IPS-18c (cell line): Measurements from ENCODE around the gene CCZ1.
"Not testable (repeated sequence)": the region's sequence is repeated elsewhere in the genome, so short reads cannot be mapped to it uniquely, and the experiment has no call there.

ENCODE experiments used
- H3K4me3 ChIP-seq: 2 replicates; pipeline ENCODE4 v1.7.0; 2013; ENCODE audit warnings: low read depth, mild to moderate bottlenecking, low read length, moderate library complexity; ENCODE audit not compliant: insufficient read depth
- H3K9me3 ChIP-seq: one replicate; pipeline ENCODE4 v1.6.1; 2013; ENCODE audit warnings: mild to moderate bottlenecking, low read length, moderate library complexity; ENCODE audit not compliant: control insufficient read depth, insufficient read depth

Gene CCZ1

DNA sequence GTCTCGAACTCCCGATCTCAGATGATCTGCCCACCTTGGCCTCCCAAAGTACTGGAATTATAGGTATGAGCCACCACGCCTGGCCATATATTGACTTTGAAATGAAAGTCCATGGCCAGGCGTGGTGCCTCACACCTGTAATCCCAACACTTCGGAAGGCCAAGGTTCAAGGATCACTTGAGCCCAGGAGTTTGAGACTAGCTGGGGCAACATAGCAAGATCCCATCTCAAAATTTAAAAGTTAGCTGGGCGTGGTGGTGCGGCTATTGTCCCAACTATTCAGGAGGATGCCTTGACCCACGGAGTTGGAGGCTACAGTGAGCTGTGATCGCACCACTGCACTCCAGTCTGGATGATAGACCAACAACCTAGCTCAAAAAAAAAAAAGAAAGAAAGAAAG is 6.0 kb upstream of the CCZ1 start:
- H3K9me3 ChIP-seq = no peaks in the 10 kb centered on the region

DNA sequence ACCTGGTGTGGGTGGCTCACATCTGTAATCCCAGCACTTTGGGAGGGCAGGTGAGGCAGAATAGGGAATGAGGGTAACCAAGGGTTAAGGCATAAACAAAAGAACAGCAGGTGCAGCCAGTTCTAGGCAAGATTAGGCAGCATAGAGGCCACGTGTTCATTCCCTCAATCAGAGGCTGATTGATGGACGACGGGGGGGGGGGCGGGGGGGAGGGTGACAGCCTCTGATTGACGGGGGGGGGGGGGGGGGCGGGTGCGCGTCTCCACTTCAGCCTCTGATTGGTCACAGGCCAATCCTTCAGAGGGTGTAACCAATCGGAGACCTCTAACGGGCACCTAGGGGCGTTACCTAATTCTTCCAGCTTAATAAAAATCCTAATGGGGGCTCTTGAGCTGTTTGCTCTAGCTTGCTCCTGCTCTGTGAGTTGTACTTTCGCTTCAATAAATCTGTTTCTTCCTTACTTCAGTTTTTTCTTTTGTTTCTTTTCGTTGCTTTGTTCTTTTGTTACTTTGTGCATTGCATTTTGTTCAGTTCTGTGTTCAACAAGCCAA is 1.1 kb upstream of the CCZ1 start:
- not testable (repeated sequence) for H3K4me3 ChIP-seq, H3K9me3 ChIP-seq

More for the DNA sequence above, 6.0 kb upstream of the CCZ1 start:
- H3K4me3 ChIP-seq = no peak overlapping the region

DNA sequence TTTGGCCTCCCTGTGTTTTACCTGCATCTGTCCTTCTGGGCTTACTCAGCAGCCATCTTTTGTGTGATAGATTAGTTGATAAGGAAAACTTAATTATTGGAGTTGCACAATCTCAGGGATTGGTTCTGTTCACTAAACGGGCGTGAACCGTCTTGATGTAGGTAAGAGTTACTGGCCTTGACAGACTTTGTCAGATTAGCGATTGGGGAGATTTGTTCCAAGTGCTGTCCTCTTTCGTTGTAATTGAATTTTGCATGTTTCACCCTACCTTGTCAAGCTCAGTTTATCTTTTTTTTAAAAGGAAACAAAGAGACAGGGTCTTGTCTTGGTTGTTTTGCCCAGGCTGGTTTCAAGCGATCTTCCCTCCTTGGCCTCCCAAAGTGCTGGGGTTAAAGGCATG is 4.5 kb downstream of the CCZ1 start:
- not testable (repeated sequence) for H3K4me3 ChIP-seq, H3K9me3 ChIP-seq

DNA sequence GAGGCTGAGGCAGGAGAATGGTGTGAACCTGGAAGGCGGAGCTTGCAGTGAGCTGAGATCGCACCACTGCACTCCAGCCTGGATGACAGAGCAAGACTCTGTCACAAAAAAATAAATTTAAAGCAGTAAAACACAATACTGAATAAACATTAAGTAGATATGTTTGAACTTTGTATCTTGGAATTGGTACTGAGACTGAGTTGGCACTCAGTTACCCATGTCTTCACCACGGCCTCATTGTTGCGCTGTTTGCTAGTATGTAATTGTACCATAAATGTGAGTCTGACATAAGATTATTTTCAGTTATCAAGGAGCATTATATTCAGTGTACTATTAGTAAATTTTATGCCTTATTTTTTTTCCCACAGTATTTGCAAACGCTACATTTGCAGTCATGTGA is 6.2 kb downstream of the CCZ1 start:
- not testable (repeated sequence) for H3K9me3 ChIP-seq, H3K4me3 ChIP-seq

DNA sequence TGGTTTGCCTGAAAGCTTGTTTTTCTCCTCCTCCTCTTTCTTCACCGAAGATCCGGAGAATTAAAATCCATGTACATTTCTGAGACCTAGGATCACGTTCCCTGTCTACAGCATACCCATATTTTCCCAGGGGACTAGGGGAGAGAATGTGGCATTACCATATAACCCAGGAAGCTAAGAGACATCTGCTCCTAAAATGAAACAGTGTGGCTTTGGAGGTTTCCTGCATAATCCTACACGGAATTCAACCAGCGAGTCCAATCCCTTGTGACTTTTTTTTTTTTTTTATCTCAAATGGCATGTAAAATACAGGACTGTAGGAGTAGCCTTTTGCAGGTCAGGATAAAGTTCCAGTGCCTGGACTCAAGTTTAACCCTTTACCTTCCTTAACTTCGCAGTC is 10.3 kb downstream of the CCZ1 start:
- not testable (repeated sequence) for H3K9me3 ChIP-seq, H3K4me3 ChIP-seq

DNA sequence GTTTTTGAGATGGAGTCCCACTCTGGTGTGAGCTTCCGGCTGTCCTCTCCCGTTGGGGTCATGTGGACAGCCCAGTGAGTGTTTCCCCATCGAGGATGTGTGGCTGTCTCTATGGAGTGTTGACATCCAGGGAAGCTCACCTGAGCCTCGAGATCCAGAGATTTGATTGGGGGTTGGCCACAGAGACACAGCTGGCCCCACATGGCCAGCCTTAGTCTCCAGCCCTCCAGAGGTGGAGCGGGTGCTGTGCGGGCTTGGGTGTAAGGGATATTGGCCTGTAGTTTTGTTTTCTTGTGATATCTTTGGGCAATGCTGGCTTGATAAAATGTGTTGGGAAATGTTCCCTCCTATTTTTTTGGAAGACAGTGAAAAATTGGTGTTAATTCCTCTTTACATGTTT is 18.0 kb downstream of the CCZ1 start:
- H3K9me3 ChIP-seq, H3K4me3 ChIP-seq: not testable (repeated sequence)

DNA sequence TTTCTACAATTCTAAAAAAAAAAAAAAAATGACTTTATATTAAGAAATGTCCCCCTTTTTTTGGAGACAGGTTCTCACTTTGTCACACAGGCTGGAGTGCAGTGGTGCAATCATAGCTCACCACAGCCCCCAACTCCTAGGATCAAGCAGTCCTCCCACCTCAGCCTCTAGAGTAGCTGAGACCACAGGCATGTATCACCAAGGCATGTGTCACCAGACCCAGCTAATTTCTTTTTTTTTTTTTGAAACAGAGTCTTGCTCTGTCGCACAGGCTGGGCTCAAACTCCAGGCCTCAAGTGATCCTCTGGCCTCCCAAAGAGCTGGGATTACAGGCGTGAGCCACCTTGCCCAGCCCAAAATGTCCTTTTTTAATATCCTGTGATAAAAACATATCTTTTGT is 25.6 kb downstream of the CCZ1 start:
- H3K9me3 ChIP-seq, H3K4me3 ChIP-seq: not testable (repeated sequence)

DNA sequence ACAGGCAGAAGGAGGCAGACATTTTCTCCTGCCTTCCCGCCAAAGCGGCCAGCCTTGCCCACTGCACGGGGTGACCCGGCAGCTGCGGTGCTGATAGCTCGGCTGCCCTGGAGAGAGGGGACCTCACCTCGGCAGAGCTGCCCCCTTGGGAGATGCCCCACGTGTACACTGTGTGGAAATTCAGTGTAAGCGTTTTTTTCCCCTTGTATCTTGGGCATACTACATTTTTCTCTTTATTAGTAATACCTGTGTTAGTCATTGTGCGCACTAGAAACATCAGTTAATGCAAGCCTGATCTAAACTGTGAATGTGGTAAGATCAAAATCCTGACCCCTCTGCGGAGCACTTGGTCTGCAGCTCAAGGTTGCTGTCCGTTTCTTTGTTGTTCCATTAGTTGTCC is 26.1 kb downstream of the CCZ1 start:
- H3K9me3 ChIP-seq, H3K4me3 ChIP-seq: not testable (repeated sequence)

DNA sequence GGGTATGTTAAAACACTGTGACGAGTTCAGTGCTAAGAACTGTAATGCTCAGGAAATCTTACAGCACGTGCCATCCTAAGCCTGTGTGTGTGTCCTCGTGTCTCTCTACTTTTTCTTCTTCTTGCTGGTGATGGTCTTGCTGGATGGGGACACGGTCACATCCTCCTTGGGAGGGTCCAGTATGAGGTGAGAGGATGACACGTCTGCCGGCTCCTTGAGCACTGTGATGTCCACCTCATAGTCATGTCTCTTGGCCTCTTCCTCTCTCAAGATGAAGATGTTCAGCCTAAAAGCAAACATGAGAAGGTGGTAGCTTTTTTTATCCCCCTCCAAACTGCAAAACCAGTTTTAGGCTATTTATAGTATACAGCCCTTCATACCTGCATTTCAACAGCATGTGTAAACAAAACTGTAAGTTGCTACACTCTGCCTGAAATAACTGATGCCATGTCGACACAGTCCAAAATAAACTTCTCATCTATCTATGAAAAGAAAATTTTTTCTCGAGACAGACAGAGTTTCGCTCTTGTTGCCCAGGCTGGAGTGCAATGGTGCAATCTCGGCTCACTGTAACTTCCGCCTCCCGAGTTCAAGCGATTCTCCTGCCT is 27.8 kb downstream of the CCZ1 start:
- not testable (repeated sequence) for H3K4me3 ChIP-seq, H3K9me3 ChIP-seq

DNA sequence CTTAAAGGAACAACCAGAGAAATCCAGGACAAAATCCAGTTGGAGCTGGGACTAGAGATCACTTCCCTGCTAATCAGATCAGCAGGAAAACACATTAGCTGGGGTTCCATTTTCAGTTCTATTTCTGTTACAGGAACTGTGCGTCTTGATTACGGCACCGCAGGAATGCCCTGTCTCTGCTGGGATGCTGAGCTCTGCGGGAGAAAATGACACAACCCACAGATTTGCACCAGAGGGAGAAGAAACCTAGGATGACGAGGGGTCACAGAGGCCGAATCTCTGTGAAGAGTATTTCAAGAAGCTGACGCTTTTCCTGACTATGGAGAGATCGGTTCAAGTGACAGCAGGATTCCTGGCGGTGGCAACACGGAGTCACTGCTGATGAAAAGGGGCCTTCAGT is 31.8 kb downstream of the CCZ1 start:
- H3K4me3 ChIP-seq, H3K9me3 ChIP-seq: not testable (repeated sequence)

DNA sequence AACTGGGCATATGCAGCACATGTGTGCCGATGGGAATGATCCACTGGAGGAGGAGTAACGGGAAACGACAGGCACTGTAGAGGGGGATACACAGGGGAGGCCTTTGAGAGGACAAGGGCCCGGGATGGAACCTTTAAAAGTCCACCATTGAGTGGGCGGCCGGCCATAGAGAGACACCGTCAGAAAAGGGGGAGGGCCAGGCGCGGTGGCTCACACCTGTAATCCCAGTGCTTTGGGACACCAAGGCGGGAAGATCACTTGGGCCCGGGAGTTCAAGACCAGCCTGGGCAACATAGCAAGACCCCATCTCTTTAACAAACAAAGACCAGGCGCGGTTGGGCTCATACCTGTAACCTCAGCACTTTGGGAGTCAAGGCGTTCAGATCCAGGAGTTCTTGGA is 32.7 kb downstream of the CCZ1 start:
- H3K9me3 ChIP-seq, H3K4me3 ChIP-seq: not testable (repeated sequence)

DNA sequence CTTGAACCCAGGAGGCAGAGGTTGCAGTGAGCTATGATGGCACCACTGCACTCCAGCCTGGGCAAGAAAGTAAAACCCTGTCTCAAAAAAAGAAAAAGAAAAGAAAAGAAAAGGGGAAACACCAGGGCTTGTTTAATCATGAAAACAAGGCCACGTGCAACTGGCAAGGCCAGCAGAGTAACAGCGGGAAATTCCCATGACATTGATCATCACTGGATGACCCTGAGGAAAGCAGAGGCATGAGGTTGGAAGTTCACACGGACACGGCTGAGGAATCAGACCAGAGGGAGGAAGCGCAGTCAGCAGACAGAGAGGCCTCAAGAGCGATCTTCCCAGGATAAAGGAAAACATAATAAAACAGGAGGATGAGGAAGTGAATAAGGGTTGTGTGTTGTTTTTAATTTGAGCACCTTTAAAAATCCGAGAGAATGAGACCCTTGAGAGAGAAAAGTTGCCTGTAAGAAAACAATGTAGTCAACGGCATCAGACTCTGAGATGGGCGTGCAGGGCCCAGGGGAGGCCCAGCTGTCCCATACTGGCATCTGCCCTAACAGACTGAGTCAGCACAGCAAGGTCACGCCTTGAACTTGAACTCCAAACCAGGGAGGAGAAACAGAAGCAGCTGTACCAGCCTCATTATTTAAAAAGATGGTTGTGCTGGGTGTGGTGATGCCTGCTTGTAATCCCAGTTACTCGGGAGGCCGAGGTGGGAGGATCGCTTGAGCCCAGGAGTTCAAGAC is 33.5 kb downstream of the CCZ1 start:
- not testable (repeated sequence) for H3K9me3 ChIP-seq, H3K4me3 ChIP-seq

DNA sequence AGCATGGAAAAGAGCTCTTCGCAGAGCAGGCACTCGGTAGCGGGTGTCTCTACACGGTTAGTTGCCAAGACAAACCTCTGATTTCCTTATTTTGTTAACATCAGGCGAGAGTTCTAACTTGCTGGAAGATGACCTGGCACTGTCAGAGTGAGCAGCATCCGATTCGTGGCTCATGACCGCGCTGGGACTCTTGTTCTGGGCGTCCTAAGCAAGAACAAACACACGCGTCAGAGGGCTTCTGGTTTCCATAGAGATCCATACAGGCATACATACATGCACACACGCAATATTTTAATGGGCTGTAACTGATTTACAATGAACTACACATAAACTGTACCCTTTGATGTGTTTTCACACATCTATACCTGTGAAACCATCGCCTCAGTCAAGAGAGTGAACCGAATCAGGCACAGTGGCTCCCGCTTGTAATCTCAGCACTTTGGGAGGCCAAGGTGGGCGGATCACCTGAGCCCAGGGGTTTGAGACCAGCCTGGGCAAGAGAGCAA is 36.5 kb downstream of the CCZ1 start:
- H3K4me3 ChIP-seq = not testable (repeated sequence)

DNA sequence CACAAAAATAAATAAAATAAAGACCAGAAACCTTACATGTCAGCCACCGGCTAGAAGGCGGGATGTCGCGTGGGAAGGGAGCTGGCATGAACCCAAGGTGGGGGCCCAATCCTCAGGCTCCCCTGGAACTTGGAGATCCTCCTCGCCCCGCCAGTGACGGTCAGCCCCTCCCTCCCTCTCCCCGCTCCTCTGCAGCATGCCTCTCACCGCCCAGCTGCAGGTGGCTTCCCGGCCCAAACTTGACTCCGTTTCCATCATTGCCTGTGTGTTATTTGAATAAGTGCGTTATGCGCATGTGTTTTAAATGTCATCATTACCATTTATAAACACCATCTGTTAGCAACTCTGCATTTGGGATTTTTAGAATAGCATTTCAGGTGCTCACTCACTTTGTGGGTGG is 64.7 kb downstream of the CCZ1 start:
- H3K4me3 ChIP-seq, H3K9me3 ChIP-seq: not testable (repeated sequence)

More for the DNA sequence above, 36.5 kb downstream of the CCZ1 start:
- not testable (repeated sequence) for H3K9me3 ChIP-seq

DNA sequence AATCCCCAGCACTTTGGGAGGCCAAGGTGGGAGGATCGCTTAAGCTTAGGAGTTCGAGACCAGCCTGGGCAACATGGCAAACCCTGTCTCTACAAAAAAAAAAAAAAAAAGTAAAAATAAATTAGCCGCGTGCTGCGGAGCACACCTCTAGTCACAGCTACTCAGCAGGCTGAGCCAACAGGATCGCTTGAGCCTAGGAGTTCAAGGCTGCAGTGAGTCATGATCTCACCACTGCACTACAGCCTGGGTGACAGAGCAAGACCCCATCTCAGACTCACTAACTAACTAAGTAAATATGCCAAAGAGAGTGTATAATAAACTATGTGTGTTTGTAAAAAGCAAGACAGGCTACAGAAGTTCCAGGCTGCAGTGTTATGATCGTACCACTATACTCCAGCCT is 65.3 kb downstream of the CCZ1 start:
- not testable (repeated sequence) for H3K9me3 ChIP-seq, H3K4me3 ChIP-seq

DNA sequence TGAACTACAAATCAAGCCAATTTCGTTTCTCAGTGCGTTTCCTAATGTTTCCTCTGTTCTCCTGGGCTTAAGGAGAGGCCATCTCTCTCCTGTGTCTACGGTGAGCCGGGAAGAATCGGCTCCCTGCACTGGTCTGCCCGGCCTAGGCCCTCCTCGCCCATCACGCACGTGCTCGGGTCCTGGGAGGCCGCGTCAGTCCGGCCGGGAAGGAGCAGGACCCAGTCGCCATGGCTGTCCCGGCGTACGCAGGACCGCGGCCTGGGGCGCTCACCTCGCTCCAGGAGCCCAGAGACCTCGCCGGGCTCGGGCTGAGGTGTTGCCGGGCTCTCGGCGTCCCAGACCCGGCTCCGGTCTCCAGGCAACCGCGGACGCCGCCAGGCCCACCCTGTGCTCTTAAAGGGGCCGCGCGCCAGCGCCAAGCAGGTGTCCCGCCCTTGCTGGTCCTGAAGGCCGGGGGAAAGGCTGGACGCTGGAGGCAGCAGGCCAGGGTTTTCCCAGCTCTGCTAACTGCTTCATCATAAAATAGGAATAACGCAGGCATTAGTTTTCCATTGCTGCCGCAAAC is 71.9 kb downstream of the CCZ1 start, which contains the start of gene RSPH10B:
TSS of gene RSPH10B (minus strand) at position 343 of the 565 bp plus-strand sequence. CDS start 3,573 bp downstream, outside the sequence.
- not testable (repeated sequence) for H3K9me3 ChIP-seq, H3K4me3 ChIP-seq

DNA sequence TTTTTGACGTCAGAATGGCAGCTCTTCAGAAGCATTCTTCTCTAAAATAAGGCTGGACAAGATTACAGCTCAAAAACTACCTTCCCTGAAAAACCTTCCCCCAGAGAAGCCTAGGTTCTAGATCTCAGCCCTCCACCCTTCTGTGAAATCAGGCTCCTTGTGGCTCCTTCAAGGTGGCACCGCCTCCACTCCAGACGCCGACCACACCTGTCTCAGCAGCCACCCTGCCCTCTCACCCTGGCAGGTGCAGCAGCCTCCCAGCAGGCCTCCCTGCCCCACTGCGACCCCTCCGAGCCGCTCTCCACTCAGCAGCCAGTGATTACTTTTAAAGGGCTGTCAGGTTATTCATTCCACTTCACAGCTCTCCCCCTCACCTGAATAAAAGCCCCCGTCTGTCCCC is 75.0 kb downstream of the CCZ1 start:
- H3K9me3 ChIP-seq, H3K4me3 ChIP-seq: not testable (repeated sequence)
